H9 (cell line): ENCODE results near the gene DHRS1. TPM values are rescaled to one million over a fixed set of nuclear protein-coding genes. Genes with fewer than 3 reads are reported as not detected.

Experiments used
- DNase-seq: peaks from one replicate; pipeline ENCODE4 v3.0.0-alpha.2; 2017
- H2AFZ ChIP-seq: one replicate; pipeline ENCODE4 v1.6.1; 2013; ENCODE audit warnings: mild to moderate bottlenecking, low read length, control low read depth, moderate library complexity
- H2AK5ac ChIP-seq: 2 replicates; pipeline ENCODE4 v1.6.1; 2013; ENCODE audit warnings: low read length, control low read depth, mixed read lengths; ENCODE audit not compliant: insufficient read length
- H2BK120ac ChIP-seq: one replicate; pipeline ENCODE4 v1.6.1; 2013; ENCODE audit warnings: low read depth, mild to moderate bottlenecking, low read length, control low read depth, inconsistent platforms; ENCODE audit not compliant: poor library complexity, severe bottlenecking
- H2BK12ac ChIP-seq: 2 replicates; pipeline ENCODE4 v1.6.1; 2013; ENCODE audit warnings: low read length, control low read depth, mixed read lengths, low read depth; ENCODE audit not compliant: insufficient read length
- H2BK15ac ChIP-seq: 2 replicates; pipeline ENCODE4 v1.6.1; 2013; ENCODE audit warnings: low read depth, low read length, control low read depth
- H2BK20ac ChIP-seq: one replicate; pipeline ENCODE4 v1.6.1; 2013; ENCODE audit warnings: low read depth, mild to moderate bottlenecking, low read length, control low read depth, inconsistent platforms; ENCODE audit not compliant: poor library complexity, severe bottlenecking
- H2BK5ac ChIP-seq: 2 replicates; pipeline ENCODE4 v1.6.1; 2013; ENCODE audit warnings: low read length, control low read depth, mixed read lengths; ENCODE audit not compliant: insufficient read length
- H3K14ac ChIP-seq: 2 replicates; pipeline ENCODE4 v1.6.1; 2013; ENCODE audit warnings: low read length, control low read depth; ENCODE audit not compliant: insufficient read depth
- H3K18ac ChIP-seq: 2 replicates; pipeline ENCODE4 v1.6.1; 2013; ENCODE audit warnings: low read depth, mild to moderate bottlenecking, mixed read lengths, low read length, control low read depth; ENCODE audit not compliant: insufficient read length
- H3K23ac ChIP-seq: 2 replicates; pipeline ENCODE4 v1.6.1; 2013; ENCODE audit warnings: low read length, control low read depth, mixed read lengths, low read depth; ENCODE audit not compliant: insufficient read length
- H3K23me2 ChIP-seq: 2 replicates; pipeline ENCODE4 v1.6.1; 2013; ENCODE audit warnings: low read depth, mild to moderate bottlenecking, mixed read lengths, low read length, control low read depth; ENCODE audit not compliant: insufficient read length, poor library complexity, severe bottlenecking
- H3K27ac ChIP-seq: 2 replicates; pipeline ENCODE4 v1.5.1; 2013; ENCODE audit warnings: low read length, control low read depth, mixed read lengths, low read depth; ENCODE audit not compliant: insufficient read length
- H3K27me3 ChIP-seq: 2 replicates; pipeline ENCODE4 v1.6.1; 2013; ENCODE audit warnings: low read length, control low read depth, inconsistent platforms; ENCODE audit not compliant: insufficient read depth
- H3K4ac ChIP-seq: 2 replicates; pipeline ENCODE4 v1.6.1; 2013; ENCODE audit warnings: low read depth, mild to moderate bottlenecking, control low read depth, inconsistent platforms, low read length, moderate library complexity
- H3K4me1 ChIP-seq: 2 replicates; pipeline ENCODE4 v1.6.1; 2013; ENCODE audit warnings: low read length, control low read depth, inconsistent platforms; ENCODE audit not compliant: insufficient read depth
- H3K4me2 ChIP-seq: 2 replicates; pipeline ENCODE4 v1.6.1; 2013; ENCODE audit warnings: low read length, control low read depth, mixed read lengths; ENCODE audit not compliant: insufficient read length, insufficient read depth
- H3K56ac ChIP-seq: 2 replicates; pipeline ENCODE4 v1.6.1; 2013; ENCODE audit warnings: low read depth, mild to moderate bottlenecking, mixed read lengths, low read length, control low read depth; ENCODE audit not compliant: insufficient read length
- H3K79me1 ChIP-seq: 2 replicates; pipeline ENCODE4 v1.6.1; 2013; ENCODE audit warnings: low read depth, mild to moderate bottlenecking, moderate library complexity, low read length, control low read depth, inconsistent platforms; ENCODE audit not compliant: insufficient read depth, poor library complexity, severe bottlenecking
- H3K79me2 ChIP-seq: 2 replicates; pipeline ENCODE4 v1.6.1; 2013; ENCODE audit warnings: low read length, control low read depth, inconsistent platforms; ENCODE audit not compliant: insufficient read depth
- H3K9ac ChIP-seq: 2 replicates; pipeline ENCODE4 v1.6.1; 2013; ENCODE audit warnings: low read length, control low read depth, mixed read lengths; ENCODE audit not compliant: insufficient read length; ENCODE audit errors: extremely low read depth
- H3K9me3 ChIP-seq: one replicate; pipeline ENCODE4 v1.6.1; 2013; ENCODE audit warnings: low read depth, low read length, inconsistent platforms; ENCODE audit not compliant: control insufficient read depth
- H3T11ph ChIP-seq: one replicate; pipeline ENCODE4 v1.6.1; 2013; ENCODE audit warnings: mild to moderate bottlenecking, low read length, control low read depth, inconsistent platforms
- H4K20me1 ChIP-seq: one replicate; pipeline ENCODE4 v1.6.1; 2013; ENCODE audit not compliant: control insufficient read depth, insufficient read length, insufficient read depth
- H4K5ac ChIP-seq: 2 replicates; pipeline ENCODE4 v1.6.1; 2013; ENCODE audit warnings: low read depth, mild to moderate bottlenecking, mixed read lengths, low read length, control low read depth; ENCODE audit not compliant: insufficient read length
- H4K8ac ChIP-seq: replicated peaks from 2 replicates; pipeline ENCODE4 v1.6.1; 2013; ENCODE audit warnings: low read length, control low read depth, mixed read lengths, low read depth; ENCODE audit not compliant: insufficient read length
- H4K91ac ChIP-seq: 2 replicates; pipeline ENCODE4 v1.6.1; 2013; ENCODE audit warnings: low read depth, mild to moderate bottlenecking, moderate library complexity, mixed read lengths, low read length, control low read depth; ENCODE audit not compliant: insufficient read length
- H3K27ac Mint-ChIP-seq, 3 experiments: 2 replicates in 2 of 3; 3 replicates in 1 of 3; pipeline ENCODE4 v1.8.0; 2020 to 2021; ENCODE audit warnings: mixed read lengths in 3 of 3, mild to moderate bottlenecking in 1 of 3, moderate library complexity in 1 of 3
- H3K27me3 Mint-ChIP-seq: 2 replicates; pipeline ENCODE4 v1.8.0; 2021; ENCODE audit warnings: low read depth, mild to moderate bottlenecking, moderate library complexity, mixed read lengths
- H3K36me3 Mint-ChIP-seq, 3 experiments: 2 replicates in 2 of 3; 3 replicates in 1 of 3; pipeline ENCODE4 v1.8.0; 2020 to 2021; ENCODE audit warnings: low read depth in 3 of 3, mixed read lengths in 3 of 3; ENCODE audit not compliant: insufficient read depth in 1 of 3
- H3K4me1 Mint-ChIP-seq, 2 experiments: 2 replicates each; pipeline ENCODE4 v1.8.0; 2020; ENCODE audit warnings: mixed read lengths in 2 of 2
- H3K4me3 Mint-ChIP-seq, 2 experiments: 2 replicates in 1 of 2; 3 replicates in 1 of 2; pipeline ENCODE4 v1.8.0; 2020 to 2021; ENCODE audit warnings: mild to moderate bottlenecking in 2 of 2, mixed read lengths in 2 of 2, moderate library complexity in 1 of 2
- H3K9me3 Mint-ChIP-seq, 2 experiments: 2 replicates in 1 of 2; 3 replicates in 1 of 2; pipeline ENCODE4 v1.8.0; 2020; ENCODE audit warnings: mild to moderate bottlenecking in 2 of 2, mixed read lengths in 2 of 2, moderate library complexity in 1 of 2
- WGBS: extraction: QIAGEN DNeasy Blood & Tissue Kit; methylation state at CpG from one replicate; pipeline ENCODE4 v1.1.7; 2013; ENCODE audit warnings: missing lambda C conversion rate, low lambda C conversion rate, mixed read lengths; ENCODE audit not compliant: insufficient read length; ENCODE audit errors: extremely low coverage; 5-methylcytosine and 5-hydroxymethylcytosine counted together
- total RNA-seq: library from RNA; stranded (reverse); gene quantifications from 2 replicates; pipeline ENCODE4 v1.2.1, GENCODE V29; 2021
- TF ChIP-seq, protein P1 (sequence below): fragments of 200-600 bp; sonication (generic); conservative IDR thresholded peaks from 3 replicates; pipeline ENCODE4 v1.8.0; 2021; ENCODE audit warnings: antibody characterized with exemption, mild to moderate bottlenecking

Gene DHRS1
- total RNA-seq, 1 experiment from 2014 or later = 19.1 TPM

DNA sequence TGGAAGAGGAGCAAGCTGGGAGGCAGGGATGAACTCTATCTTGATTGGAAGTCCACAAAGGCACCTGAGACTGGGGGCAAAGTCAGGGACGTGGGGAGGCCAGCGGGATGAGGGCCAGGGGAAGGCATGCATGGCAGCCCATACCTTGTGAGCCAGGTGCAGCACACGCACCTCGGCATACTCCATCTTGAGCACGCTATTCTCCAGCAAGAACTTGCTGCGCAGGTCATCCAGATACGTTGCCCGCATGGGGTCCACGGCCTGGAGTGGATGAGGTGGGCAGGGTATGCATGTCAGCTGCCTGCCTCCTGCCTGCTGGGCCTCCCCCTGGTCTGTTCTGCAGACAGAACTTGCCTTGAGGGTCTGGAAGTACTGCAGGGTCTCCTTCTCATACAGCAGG lies 32.1 kb downstream of the DHRS1 start:
- no peak overlapping the region for H3K14ac ChIP-seq
- no peak overlapping the region for H3K27ac Mint-ChIP-seq

More for the DNA sequence above, 32.1 kb downstream of the DHRS1 start:
- no peaks in the 10 kb centered on the region for H3K4me1 ChIP-seq
- H4K91ac ChIP-seq = no peak overlapping the region
- peaks cover 3 to 21% (median 14%) of the 10 kb centered on the region in 3 experiments; a peak in 5 of 7 replicates for H3K36me3 Mint-ChIP-seq
- no peak overlapping the region for H3T11ph ChIP-seq
- WGBS = no CpG with 5 or more reads among the region's 9 CpGs
- no peak overlapping the region for H2BK120ac ChIP-seq
- H3K9ac ChIP-seq = no peak overlapping the region
- H2AK5ac ChIP-seq = no peak overlapping the region
- H3K23me2 ChIP-seq = peaks cover 8% of the 10 kb centered on the region
- no peak overlapping the region for H4K8ac ChIP-seq
- H3K9me3 Mint-ChIP-seq = no peaks in the 10 kb centered on the region
- H4K20me1 ChIP-seq = no peaks in the 10 kb centered on the region
- H2BK20ac ChIP-seq = no peak overlapping the region
- no peak overlapping the region for H3K4ac ChIP-seq
- H2BK12ac ChIP-seq = no peak overlapping the region
- no peaks in the 10 kb centered on the region for H3K79me2 ChIP-seq
- TF ChIP-seq, protein P1, sequence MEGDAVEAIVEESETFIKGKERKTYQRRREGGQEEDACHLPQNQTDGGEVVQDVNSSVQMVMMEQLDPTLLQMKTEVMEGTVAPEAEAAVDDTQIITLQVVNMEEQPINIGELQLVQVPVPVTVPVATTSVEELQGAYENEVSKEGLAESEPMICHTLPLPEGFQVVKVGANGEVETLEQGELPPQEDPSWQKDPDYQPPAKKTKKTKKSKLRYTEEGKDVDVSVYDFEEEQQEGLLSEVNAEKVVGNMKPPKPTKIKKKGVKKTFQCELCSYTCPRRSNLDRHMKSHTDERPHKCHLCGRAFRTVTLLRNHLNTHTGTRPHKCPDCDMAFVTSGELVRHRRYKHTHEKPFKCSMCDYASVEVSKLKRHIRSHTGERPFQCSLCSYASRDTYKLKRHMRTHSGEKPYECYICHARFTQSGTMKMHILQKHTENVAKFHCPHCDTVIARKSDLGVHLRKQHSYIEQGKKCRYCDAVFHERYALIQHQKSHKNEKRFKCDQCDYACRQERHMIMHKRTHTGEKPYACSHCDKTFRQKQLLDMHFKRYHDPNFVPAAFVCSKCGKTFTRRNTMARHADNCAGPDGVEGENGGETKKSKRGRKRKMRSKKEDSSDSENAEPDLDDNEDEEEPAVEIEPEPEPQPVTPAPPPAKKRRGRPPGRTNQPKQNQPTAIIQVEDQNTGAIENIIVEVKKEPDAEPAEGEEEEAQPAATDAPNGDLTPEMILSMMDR = no peak
- no peaks in the 10 kb centered on the region for H3K79me1 ChIP-seq
- DNase-seq = no peak
- H3K23ac ChIP-seq = no peak overlapping the region
- H3K27ac ChIP-seq = no peak overlapping the region
- H4K5ac ChIP-seq = no peak overlapping the region
- no peak overlapping the region for H3K56ac ChIP-seq
- H3K27me3 ChIP-seq = no peaks in the 10 kb centered on the region
- no peaks in the 10 kb centered on the region for H3K27me3 Mint-ChIP-seq
- H3K4me3 Mint-ChIP-seq = no peak overlapping the region
- peaks cover 4 to 12% of the 10 kb centered on the region in 2 experiments for H3K4me1 Mint-ChIP-seq
- no peak overlapping the region for H2AFZ ChIP-seq
- no peak overlapping the region for H3K4me2 ChIP-seq
- H3K9me3 ChIP-seq = no peaks in the 10 kb centered on the region
- no peak overlapping the region for H3K18ac ChIP-seq
- no peak overlapping the region for H2BK15ac ChIP-seq
- H2BK5ac ChIP-seq = no peak overlapping the region
